GM18519 (cell line): ENCODE results near the gene ADGRE3.
"Not testable (repeated sequence)": the region's sequence is repeated elsewhere in the genome, so short reads cannot be mapped to it uniquely, and the experiment has no call there.

Experiments used
- ATAC-seq: cut with Tn5 transposase; IDR thresholded peaks from one replicate; pipeline ENCODE4 v1.9.1; 2021; ENCODE audit warnings: mild to moderate bottlenecking, moderate library complexity; ENCODE audit not compliant: unreplicated experiment, low FRiP score

Gene ADGRE3

DNA sequence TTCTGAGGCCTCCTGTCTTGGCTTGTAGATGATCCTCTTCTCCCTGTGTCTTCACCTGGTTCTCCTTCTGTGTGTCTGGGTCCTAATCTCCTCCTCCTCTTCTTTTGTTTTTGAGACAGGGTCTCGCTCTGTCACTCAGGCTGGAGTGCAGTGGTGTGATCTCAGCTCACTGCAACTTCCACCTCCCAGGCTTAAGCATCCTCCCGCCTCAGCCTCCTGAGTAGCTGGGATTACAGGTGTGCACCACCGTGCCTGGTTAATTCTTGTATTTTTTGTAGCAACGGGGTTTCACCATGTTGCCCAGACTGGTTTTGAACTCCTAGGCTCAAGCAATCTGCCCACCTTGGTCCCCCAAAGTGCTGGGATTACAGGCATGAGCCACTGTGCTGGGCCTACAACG lies 62.4 kb downstream of the ADGRE3 start:
- ATAC-seq = not testable (repeated sequence)

DNA sequence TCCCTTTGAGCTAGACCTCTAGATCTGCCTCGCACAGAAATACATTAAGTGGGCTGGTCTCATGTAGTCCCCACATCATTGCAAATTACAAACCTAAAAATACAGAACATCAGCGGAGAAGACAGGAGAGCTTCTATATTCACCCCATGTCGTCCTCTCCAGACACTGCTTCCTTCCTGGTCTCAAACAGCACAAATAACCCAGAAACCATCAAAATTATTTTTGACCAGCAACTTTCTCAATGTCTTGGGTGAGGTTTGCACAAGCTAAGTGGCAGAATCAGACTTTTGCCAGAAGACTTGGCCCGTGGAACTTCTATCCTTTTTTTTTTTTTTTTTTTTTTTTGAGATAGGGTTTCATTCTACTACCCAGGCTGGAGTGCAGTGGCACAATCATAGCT lies 63.6 kb downstream of the ADGRE3 start:
- ATAC-seq = no peak

DNA sequence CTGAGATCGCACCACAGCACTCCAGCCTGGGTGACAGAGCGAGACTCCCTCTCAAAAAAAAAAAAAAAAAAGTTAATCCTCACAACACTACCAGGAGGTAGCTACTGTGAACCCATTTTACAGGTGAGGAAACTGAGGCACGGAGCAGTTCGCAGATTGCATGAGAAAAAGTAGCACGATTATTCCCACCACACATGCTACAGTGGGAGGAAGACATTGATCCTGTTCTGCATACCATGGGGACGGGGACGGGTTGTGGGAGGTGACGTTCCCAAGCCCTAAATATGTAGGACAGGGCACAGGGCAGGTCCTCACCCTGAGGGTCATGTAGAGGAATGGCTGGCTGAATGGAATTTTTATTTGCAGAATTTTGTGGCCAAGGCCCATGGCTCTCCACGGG lies 68.0 kb downstream of the ADGRE3 start:
- no peak for ATAC-seq

DNA sequence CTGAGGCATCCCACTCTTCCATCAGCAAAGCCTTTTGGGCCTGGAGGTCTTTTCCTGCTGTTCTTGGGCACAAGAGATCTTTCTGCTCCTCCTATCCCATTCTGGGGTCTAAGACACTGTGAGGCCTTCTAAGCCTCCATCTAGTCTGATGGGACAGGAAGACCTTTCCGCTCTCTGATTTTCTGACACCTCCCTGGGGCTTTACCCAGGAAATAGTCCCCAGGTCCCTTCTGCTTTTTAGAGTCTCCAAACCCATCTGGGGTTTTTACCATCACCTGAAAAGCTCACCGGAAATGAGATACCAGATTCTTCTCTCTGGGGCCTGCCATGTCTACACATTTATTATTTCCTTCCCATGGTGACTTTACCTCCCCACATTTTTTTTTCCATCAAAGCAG lies 70.7 kb downstream of the ADGRE3 start:
- ATAC-seq = no peak

DNA sequence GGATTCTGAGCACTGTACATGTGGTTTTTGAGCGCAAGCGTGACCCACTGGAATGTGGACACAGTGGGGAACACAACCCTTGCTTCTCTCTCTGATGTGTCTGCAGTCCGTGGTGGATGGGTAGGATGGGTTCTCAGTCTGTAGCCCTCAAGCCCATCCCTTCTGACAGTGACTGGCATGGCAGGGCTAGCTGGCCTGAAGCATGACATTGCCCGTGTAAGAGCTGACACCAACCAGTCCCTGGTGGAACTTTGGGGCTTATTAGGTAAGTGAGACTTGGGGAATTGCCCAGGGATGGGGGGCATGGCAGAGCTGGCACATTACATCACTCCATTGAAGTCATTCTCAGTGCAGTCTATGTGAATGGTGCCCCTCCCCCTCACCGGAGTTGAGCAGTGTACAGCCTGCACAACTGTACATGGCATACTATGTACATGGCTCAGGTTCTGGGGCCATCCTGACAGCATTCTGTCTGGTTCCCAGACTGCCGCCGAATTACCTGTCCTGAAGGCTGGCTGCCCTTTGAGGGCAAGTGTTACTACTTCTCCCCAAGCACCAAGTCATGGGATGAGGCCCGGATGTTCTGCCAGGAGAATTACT lies 75.0 kb downstream of the ADGRE3 start:
- ATAC-seq = no peak

DNA sequence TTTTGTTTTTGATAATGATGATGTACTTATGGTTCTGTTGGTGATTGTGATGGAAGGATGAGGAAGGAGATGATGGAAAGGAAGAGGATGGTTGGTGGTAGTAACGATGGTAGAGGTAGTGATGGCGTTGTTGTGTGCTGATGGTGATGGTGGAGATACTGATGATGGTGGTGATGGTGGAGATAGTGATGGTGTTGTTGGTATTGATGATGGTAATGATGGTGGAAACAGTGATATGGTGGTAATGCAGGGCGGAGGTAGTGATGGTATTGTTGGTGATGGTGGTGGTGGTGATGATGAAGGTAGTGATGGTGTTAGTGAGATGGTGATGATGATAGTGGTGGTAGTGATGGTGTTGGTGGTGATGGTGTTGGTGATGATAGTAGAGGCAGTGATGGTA lies 79.1 kb downstream of the ADGRE3 start:
- ATAC-seq = no peak

DNA sequence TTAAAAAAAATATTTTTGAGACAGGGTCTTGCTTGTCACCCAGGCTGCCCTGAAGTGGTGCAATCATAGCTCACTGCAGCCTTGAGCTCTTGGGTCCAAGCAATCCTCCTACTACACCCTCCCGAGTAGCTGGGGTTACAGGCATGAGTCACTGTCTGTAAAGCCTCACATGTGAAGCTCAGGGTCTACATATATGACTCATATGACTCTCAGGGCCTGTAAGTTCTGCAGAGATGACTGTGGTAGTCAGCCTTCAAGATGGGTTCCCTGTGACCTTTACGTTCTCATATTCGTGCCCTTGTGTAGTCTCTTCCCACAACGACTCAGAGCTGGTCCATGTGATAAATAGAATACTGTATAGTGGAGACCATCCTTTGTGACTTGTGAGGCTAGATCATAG lies 85.2 kb downstream of the ADGRE3 start:
- not testable (repeated sequence) for ATAC-seq

DNA sequence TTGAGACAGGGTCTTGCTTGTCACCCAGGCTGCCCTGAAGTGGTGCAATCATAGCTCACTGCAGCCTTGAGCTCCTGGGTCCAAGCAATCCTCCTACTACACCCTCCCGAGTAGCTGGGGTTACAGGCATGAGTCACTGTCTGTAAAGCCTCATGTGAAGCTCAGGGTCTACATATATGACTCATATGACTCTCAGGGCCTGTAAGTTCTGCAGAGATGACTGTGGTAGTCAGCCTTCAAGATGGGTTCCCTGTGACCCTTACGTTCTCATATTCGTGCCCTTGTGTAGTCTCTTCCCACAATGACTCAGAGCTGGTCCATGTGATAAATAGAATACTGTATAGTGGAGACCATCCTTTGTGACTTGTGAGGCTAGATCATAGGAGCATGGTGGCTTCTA lies 89.5 kb downstream of the ADGRE3 start:
- ATAC-seq = peak; percentile 59

DNA sequence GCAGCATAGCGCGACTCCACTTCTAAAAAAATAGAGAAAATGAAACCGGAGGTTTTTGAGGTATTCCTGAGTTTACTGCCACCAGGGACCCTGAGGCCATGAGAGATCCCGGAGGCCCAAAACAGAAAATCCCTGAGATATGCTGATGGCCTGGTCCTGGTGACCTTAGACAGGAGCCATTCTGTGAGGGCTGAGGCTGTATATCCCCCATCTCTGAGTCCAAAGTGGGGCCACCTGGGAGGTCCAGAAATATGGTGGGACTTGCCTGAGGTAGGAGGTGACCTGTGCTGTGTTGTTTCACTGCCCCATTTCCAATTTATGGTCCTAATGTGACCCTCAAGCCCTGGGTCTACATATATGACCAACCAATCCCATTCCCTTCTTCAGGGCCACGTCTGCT lies 90.3 kb downstream of the ADGRE3 start:
- not testable (repeated sequence) for ATAC-seq

DNA sequence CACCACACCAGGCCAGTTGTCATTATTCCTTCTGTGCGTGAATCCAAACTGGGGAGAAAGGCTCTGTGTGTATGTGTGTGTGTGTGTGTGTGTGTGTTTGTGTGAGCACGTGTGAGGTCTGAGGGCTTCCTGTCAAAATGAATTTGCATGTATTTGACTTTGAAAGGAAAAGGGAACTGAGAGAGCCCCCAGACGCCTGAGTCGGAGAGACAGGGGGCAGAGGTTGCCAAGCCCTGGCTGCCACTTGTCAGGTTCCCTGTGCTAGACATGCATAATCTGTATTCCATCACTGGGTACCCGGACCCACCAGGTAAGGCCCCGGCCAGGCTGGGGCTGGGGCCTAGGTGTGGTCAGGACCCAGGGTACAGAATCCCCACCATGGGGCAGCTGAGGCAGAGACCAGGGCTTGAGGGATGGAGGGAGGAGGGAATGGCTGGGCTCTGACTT lies 91.7 kb downstream of the ADGRE3 start, which contains the start of gene CLEC17A:
Gene CLEC17A (plus strand): TSS at position 191 of the 447 bp plus-strand sequence. CDS start 77 bp downstream, at position 268.
- no peak for ATAC-seq

DNA sequence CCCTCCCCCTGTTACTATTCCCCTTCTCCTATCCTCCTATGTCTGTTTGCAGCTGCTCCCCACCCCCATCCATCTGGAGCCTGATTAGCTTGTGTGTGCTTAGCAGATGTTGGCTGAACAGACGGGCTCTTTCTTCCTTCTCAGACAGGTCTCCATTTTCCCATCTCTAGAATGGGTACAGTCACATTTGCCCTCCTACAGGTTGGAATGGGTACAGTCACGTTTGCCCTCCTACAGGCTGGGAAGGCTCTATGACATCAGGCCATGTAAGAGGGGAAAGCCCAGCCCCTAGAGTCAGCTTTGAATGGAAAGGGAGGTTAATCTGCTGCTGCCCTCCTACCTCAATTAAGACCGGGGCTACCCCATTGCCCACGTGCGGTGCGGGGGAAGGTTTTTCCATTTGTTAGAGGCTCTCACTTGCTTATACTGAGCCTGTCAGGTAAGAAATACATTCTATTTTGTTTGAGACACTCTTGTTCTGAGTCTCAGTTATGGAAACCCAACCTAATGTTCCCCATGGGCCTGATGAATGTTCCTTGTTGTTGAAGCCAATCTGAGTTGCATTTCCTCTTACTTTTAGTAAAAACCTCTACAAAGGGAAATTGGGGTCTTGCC lies 93.9 kb downstream of the ADGRE3 start:
- ATAC-seq = no peak

DNA sequence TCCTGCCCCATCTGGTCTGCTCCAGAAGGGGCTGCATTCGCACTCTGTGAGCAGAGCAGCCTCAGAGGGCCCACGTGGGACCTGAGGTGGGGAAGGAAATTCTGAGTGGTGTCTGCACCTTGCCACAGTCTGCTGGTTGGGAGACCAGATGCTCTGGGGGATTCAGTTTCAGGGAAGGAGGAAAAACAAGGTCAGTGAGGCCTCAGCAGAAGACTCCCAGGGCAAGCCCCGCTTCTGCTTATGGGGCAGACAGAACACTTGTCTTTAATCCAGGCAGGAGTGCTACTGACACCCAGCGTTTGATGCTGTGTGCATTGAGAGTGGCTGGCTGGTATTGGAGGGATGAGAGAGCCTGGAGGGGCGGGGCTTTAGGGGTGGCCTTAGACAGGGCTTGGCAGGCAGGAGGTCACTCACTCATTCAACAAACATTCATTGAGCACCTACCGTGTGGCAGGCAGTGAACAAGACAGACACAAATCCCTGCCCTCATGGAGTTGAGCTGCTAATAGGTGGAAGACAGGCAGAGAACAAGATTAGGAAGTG lies 96.7 kb downstream of the ADGRE3 start:
- no peak for ATAC-seq

DNA sequence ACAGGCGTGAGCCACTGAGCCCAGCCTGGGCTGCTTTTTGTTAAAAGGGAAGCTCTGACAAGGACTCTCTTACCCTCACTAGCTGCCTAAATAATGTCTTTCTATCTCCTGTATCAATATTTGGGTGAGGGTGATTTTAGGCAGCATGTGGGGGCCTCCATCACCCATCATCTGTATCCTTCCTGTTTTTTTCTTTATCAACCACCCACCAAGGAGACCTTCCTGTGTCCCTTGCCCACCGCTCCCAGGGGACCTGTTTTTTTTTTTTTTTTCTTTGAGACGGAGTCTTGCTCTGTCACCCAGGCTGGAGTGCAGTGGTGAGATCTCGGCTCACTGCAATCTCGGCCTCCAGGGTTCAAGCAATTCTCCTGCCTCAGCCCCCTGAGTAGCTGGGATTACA lies 97.4 kb downstream of the ADGRE3 start:
- ATAC-seq = no peak

DNA sequence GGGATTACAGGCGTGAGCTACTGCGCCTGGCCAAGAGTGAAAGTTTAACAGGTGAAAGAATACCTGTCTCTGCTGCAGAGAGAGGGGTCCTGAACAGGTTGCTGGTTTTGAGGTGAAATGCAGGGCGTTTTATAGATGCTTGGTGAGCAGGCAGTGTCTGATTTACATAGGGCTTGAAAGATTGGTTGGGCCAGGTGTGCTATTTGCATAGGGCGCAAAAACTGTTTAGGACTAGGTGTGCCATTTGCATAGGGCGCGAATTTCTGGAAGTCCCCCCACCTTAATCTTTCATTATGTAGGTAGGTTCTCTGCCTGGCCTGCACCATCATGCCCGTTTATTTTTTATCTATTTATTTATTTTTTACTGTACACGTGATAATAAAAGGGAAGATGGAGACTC lies 98.3 kb downstream of the ADGRE3 start:
- ATAC-seq = no peak

DNA sequence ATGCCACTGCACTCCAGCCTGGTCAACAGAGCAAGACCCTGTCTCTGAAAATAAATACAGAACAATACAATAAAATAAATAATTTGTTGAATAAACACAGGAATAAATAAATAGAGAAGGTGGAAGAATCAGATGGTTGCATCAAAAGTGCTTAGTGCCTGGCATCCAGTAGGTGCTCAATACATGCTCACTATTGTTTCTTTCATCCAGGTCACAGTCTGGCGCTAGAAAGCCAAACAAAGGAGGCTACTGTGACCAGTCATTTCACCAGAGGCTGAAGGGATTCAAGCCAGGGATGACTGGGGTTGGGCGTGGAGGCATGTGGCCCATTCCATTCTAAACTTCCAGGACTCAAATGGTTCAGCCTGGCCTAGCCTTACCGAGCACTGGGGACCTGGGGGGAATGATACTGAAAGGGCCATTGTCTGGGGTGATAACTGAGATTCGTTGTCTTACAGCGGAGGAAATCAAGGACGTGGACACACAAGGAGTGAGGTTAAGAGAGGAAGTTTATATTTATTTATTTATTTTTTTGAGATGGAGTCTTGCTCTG lies 99.1 kb downstream of the ADGRE3 start:
- no peak for ATAC-seq

DNA sequence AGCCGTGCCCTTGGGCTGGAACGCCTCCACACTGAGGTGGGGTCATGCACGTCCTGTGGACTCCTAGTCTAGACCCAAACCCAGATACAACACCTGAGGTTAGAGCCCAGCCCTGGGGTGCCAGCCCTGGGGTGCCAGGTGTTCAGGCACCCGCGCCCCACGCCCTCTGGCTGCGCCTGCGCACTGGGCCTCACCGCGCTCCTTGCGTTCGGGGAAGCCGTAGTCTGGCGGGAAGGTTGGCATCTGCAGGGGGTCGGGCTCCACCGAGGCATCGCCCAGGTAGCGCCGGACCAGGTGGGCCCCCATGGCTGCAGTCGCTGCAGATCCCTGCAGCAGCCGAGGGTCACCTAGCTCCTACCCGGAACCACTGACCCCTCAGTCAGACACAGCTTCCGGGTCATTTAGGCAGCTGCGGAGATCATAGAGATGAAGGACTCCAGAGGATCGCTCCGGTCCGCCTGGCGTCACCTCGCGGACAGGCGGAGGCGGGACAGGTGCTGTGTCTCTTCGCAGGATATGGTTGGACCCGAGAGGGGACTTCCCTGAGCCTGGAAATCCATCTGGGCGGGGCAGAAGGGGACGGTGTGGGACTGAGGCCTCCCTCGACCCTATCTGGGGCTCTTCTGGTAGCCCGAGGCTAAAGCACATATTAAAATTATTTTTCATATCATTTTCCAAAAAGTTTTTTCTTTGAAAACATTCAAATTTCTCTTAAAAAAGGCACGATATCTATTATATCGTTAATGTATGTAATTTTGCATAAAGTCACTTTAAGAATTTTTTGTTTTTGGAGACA lies 102.8 kb downstream of the ADGRE3 start, which contains the start of gene NDUFB7:
Gene NDUFB7 (minus strand): TSS at position 372 of the 796 bp plus-strand sequence. CDS start 66 bp downstream, at position 306.
- ATAC-seq = peak; percentile 54

DNA sequence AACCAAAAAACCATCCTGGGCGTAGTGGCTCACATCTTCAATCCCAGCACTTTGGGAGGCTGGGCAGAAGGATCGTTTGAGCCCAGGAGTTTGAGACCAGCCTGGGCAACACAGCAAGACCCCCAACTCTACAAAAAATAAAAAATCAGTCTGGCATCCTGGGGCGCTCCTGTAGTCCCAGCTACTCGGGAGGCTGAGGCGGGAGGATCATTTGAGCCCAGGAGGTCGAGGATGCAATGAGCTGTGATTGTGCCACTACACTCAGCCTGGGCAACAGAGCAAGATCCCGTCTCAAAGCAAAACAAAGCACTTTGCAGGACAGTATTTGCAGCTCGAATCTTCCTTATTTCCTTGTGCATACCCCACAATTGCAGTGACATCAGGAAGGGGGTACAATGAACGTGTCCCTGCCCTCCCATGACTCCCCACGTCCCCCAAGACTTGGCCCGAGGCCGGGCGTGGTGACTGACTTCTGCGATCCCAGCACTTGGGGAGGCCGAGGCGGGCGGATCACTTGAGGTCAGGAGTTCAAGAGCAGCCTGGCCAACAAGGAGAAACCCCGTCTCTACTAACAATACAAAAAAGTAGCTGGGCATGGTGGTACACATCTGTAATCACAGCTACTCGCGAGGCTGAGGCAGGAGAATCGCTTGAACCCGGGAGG lies 103.6 kb downstream of the ADGRE3 start:
- no peak for ATAC-seq
